ENCODE measurements around the gene CMKLR1. TPM values are rescaled to one million over a fixed set of nuclear protein-coding genes. Genes with fewer than 3 reads are reported as not detected.

Gene CMKLR1
- total and polyA plus RNA-seq, 10 of the 15 experiments (the other 5 are each of a cell fraction or from before 2014, with no cell fraction given): 13.8 to 52.3 (median 26.2) TPM

DNA sequence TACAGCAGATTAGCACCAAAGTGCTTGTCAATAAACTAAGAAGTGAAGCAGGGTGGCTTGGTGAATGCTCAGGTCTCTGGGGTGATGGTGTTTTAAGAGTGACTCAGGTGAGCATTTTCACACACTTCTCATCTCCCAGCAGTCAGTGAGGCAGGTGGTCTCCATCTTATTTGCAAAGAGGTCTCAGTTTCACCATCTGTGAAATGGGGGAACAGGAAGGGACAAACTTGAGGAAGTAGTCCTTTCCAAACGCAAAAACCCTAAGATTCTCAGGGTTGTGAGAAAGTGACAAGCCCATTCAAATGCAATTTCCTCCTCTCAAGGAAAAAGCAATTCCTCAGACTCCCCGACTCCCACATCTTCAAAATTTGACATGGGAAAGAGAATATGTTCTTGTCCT, 54.1 kb downstream of the CMKLR1 start:
- Histone ChIP-seq H2AFZ (ENCODE audit: control insufficient read depth, low read depth, low read length) (no peak overlapping the region), H3K4me2 (ENCODE audit: control insufficient read depth, insufficient read depth) (no peak overlapping the region), H3K9ac (ENCODE audit: control insufficient read depth, insufficient read depth, low read length) (no peak overlapping the region), H4K20me1 (ENCODE audit: control insufficient read depth, insufficient read depth) (no peaks in the 10 kb centered on the region), H3K27ac (ENCODE audit: control insufficient read depth, insufficient read depth) (no peak overlapping the region), H3K36me3 (ENCODE audit: control insufficient read depth in 2 of 2, insufficient read depth in 2 of 2, low read length in 1 of 2) (no peaks in the 10 kb centered on the region), H3K4me3 (no peak overlapping the region), H3K27me3 (replicated peaks in 1 of 2; ENCODE audit: control insufficient read depth in 2 of 2, insufficient read depth in 2 of 2, low read length in 1 of 2) (no peaks in the 10 kb centered on the region), H3K4me1 (ENCODE audit: control insufficient read depth, insufficient read depth, low read length) (peaks cover 20% of the 10 kb centered on the region), H3K9me3 (replicated peaks; ENCODE audit: control insufficient read depth, insufficient read depth, low read length) (no peaks in the 10 kb centered on the region), H3K79me2 (ENCODE audit: control insufficient read depth, insufficient read depth, low read length) (no peaks in the 10 kb centered on the region)
- CTCF ChIA-PET: no interaction called here
- RAD21 ChIA-PET (ENCODE audit: unreplicated experiment): no interaction called here
- TF ChIP-seq TCF7 (IDR thresholded peaks at IDR 0.05; ENCODE audit: borderline replicate concordance): no peak
- TF ChIP-seq MXI1 (IDR thresholded peaks at IDR 0.05; ENCODE audit: low read depth, low read length): no peak
- no peak for TF ChIP-seq NR2C1 (IDR thresholded peaks at IDR 0.05)
- no peak for TF ChIP-seq HDGF (IDR thresholded peaks at IDR 0.05)
- no peak for TF ChIP-seq ZNF384 (IDR thresholded peaks at IDR 0.05; ENCODE audit: borderline replicate concordance, low read depth, low read length)
- TF ChIP-seq CREM (IDR thresholded peaks at IDR 0.05; ENCODE audit: low read depth): no peak
- no peak for TF ChIP-seq NFXL1 (IDR thresholded peaks at IDR 0.05; ENCODE audit: borderline replicate concordance)
- TF ChIP-seq CHD2 (IDR thresholded peaks at IDR 0.05; ENCODE audit: borderline replicate concordance, low read depth, low read length): no peak
- no peak for TF ChIP-seq ZNF217 (IDR thresholded peaks at IDR 0.05)
- TF ChIP-seq ZNF592 (IDR thresholded peaks at IDR 0.05): no peak
- no peak for TF ChIP-seq PAX8 (IDR thresholded peaks at IDR 0.05)
- TF ChIP-seq SPI1 (IDR thresholded peaks at IDR 0.05; ENCODE audit: borderline replicate concordance, insufficient read depth, low read depth, low read length): no peak
- no peak for TF ChIP-seq MYC (IDR thresholded peaks at IDR 0.05; ENCODE audit: insufficient read depth, insufficient read length, insufficient replicate concordance, low read length, severe bottlenecking)
- TF ChIP-seq YBX1 (IDR thresholded peaks at IDR 0.05): no peak
- no peak for TF ChIP-seq JUNB (IDR thresholded peaks at IDR 0.05)
- no peak for TF ChIP-seq ETV6 (conservative IDR thresholded peaks at IDR 0.05 in 1 of 2, IDR thresholded peaks at IDR 0.05 in 1 of 2; ENCODE audit: borderline replicate concordance in 1 of 2, low read depth in 1 of 2)
- TF ChIP-seq, protein P1, sequence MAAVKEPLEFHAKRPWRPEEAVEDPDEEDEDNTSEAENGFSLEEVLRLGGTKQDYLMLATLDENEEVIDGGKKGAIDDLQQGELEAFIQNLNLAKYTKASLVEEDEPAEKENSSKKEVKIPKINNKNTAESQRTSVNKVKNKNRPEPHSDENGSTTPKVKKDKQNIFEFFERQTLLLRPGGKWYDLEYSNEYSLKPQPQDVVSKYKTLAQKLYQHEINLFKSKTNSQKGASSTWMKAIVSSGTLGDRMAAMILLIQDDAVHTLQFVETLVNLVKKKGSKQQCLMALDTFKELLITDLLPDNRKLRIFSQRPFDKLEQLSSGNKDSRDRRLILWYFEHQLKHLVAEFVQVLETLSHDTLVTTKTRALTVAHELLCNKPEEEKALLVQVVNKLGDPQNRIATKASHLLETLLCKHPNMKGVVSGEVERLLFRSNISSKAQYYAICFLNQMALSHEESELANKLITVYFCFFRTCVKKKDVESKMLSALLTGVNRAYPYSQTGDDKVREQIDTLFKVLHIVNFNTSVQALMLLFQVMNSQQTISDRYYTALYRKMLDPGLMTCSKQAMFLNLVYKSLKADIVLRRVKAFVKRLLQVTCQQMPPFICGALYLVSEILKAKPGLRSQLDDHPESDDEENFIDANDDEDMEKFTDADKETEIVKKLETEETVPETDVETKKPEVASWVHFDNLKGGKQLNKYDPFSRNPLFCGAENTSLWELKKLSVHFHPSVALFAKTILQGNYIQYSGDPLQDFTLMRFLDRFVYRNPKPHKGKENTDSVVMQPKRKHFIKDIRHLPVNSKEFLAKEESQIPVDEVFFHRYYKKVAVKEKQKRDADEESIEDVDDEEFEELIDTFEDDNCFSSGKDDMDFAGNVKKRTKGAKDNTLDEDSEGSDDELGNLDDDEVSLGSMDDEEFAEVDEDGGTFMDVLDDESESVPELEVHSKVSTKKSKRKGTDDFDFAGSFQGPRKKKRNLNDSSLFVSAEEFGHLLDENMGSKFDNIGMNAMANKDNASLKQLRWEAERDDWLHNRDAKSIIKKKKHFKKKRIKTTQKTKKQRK (IDR thresholded peaks at IDR 0.05; ENCODE audit: low read depth, low read length): no peak
- ATAC-seq (no peak), FAIRE-seq (no peak), DNase-seq (ENCODE audit: low read depth, low spot score) (no peak)
- no TSS peak for BruUV-seq (replicated peaks)
- in situ Hi-C loops (cut with MboI) (no loop called here), intact Hi-C loops (cut with micrococcal nuclease; ENCODE audit: unreplicated experiment) (no loop called here)
- POLR2A ChIA-PET: no interaction called here
- WGBS (ENCODE audit: insufficient coverage, insufficient replicate concordance, low lambda C conversion rate, missing lambda C conversion rate): 0% methylated on average over 2 of the region's 2 CpGs
- SMC1A ChIA-PET (ENCODE audit: uncharacterized antibody, unreplicated experiment): interaction anchor here (1.0 kb wide), 1 partner anchor 12 kb away, joined by 3 read pairs; no protein-coding TSS in a partner anchor
